HG02852 (cell line): Measurements from ENCODE around the gene IL13RA2.

Experiments used
- ATAC-seq: cut with Tn5 transposase; IDR thresholded peaks from one replicate; pipeline ENCODE4 v1.9.1; 2021; ENCODE audit warnings: mild to moderate bottlenecking, moderate library complexity; ENCODE audit not compliant: unreplicated experiment

Gene IL13RA2, protein sequence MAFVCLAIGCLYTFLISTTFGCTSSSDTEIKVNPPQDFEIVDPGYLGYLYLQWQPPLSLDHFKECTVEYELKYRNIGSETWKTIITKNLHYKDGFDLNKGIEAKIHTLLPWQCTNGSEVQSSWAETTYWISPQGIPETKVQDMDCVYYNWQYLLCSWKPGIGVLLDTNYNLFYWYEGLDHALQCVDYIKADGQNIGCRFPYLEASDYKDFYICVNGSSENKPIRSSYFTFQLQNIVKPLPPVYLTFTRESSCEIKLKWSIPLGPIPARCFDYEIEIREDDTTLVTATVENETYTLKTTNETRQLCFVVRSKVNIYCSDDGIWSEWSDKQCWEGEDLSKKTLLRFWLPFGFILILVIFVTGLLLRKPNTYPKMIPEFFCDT

GRCh38 chrX:115017455-115017854, at the start of gene IL13RA2:
IL13RA2 (minus strand) TSS chrX:115017616; CDS start chrX:115017269, 347 bp downstream.
- ATAC-seq, result no peak

DNA sequence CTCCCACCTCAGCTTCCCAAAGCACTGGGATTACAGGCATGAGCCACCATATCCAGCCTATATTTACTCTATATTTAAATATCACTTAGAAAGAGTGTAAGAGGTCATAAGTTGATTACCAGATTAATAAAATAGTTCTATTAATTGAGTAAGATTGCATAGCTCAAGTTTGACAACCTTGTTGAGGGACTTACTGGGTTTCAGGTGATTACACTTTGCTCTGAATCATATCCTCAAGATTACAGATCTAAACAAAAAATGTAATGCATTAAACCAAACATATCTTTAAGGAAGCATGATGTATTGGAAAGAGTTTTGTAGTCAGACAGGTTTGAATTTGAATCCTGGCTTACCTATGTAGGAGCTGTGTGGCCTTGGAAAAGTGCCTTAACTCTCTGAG, 47.9 kb upstream of the IL13RA2 start:
- no peak for ATAC-seq

GRCh38 chrX:115060013-115060412, 42.6 kb upstream of the IL13RA2 start:
- ATAC-seq, result no peak

DNA sequence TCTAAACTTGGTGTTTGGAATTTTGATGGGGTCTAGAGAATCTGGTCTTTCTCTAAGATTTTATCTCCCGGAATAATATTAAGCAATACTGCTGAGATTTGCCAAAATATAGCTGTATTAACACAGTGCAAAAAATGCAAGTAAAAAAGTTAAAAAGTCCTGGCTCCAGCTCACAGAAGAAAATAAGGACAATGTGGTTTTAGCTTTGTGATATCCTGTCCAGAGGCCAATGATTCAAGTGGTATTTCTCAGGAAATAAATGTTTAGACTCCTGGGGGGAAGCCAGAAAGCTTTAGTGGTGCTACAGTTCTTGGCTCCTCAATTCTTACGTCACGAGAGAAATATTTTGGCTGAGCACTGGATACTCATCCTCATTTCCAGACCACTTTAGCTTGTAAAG, 40.9 kb upstream of the IL13RA2 start:
- ATAC-seq, result no peak

- no peak for ATAC-seq
These were observed 37.5 kb upstream of the IL13RA2 start for GRCh38 chrX:115054876-115055275.

DNA sequence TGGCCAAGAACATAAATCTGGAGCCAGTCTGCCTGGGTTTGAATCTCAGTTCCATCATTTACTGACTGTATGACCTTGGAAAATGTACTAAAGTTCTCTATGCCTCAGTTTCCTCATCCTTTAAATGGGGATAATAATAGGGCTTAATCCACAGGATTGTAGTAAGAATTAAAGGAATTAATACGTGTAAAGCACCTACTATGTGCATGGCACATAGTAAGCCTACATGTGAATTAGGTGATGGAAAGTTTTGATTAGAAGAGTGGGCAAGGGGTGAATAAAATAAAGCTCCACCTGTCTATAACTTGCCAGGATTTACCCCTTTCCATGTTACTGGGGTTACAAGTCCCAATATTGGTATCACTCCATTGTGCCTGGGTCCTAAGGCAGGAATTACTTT, 35.8 kb upstream of the IL13RA2 start:
- ATAC-seq, result no peak

- no peak for ATAC-seq
These were observed 30.3 kb upstream of the IL13RA2 start for GRCh38 chrX:115047715-115048114.

DNA sequence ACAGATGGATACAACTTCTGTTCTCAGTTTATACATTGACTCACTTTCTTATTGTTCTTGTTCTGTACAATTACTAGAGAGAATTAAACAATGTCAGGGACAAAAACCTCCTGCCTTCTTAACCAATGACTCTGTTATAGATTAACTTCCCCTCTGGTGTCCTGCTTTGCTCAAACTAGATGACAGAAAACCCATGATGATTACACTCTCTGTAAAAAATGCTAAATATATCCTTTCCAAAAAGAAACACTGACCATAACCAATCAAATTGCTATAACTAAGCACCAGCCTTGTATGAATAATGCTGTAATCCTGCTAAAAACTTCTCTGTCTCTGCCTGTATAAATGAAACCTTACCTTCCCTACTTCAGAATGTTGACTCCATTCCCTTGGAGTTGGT, 29.8 kb upstream of the IL13RA2 start:
- ATAC-seq, result no peak

DNA sequence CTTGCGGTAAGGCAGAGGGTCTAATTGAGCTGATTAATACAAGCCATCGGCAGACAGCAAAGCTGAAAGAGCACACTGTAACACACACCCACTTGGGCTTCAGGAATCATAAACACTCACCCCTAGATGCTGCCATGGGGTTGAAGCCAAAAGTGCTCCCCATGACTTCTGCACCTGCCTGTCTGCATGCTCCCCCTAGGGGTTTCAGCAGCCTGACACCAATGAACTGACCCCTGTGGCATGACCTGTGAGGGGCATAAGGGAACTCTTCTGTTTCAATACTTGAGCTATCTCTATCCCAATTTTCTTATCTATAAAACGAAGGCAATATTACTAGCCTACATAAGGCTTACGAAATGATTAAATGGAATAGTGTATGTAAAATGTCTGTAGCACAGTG, 23.0 kb upstream of the IL13RA2 start:
- ATAC-seq, result no peak

- ATAC-seq, result no peak
These were observed 21.0 kb upstream of the IL13RA2 start for GRCh38 chrX:115038406-115038805.

DNA sequence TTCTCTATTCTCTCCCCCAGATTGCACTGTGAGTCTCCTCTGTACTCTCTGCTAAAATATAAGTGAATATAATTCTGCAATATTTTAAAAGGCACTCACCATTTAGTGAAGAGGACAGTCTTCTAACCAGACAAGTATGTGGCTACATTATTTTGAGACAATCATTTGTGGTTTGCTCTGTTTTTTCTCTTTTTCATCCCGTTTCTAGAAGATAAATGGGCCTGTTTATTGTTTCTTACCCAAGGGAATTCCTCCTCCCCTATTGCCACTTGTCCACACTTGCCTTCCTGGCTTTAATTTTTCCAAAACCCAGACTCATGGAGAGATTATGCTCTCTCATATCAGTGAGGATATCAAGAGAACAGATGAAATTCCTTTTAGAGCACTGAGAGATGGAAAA, 18.6 kb upstream of the IL13RA2 start:
- ATAC-seq, result no peak

DNA sequence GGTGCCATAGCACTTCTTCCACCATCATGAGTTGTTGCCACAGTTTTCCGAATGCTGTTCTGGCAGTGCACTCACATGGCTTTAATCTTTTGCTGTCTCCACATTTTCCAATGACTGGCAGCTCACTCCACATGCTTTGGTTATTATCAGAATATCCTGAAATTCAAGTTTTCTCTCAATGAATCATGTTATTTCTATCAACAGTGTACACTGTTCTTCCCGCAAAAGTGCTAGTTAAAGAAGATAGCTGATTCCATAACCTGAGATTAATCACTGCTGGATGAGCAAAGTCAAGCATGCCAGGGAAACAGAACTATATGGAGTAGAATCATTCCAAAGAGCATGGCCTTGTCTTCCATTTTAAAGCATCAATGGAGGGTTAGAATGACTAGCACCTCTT, 14.6 kb upstream of the IL13RA2 start:
- no peak for ATAC-seq

- ATAC-seq, result no peak
These were observed 13.2 kb upstream of the IL13RA2 start for GRCh38 chrX:115030625-115031024.

- ATAC-seq, result no peak
These were observed 12.6 kb upstream of the IL13RA2 start for GRCh38 chrX:115029869-115030570.

GRCh38 chrX:115029440-115029839, 12.0 kb upstream of the IL13RA2 start:
- no peak for ATAC-seq

DNA sequence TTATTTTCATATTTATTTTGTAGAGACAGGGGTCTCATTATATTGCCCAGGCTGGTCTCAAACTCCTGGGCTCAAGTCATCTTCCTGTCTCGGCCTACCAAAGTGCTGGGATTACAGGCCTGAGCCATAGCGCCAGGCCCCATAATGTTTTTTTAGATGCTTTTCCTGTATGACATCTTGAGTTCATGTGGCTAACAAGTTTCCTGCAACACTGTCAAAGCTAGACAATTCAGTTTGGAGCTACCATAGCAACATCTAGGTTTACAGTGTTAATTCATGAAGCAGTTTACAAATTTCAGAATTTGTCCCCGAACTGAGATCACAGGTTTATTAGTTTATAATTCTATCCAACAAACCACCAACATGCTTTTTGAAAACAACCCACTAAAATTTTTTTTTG, 6.4 kb upstream of the IL13RA2 start:
- ATAC-seq, result no peak

GRCh38 chrX:115023139-115023538, 5.7 kb upstream of the IL13RA2 start:
- no peak for ATAC-seq

DNA sequence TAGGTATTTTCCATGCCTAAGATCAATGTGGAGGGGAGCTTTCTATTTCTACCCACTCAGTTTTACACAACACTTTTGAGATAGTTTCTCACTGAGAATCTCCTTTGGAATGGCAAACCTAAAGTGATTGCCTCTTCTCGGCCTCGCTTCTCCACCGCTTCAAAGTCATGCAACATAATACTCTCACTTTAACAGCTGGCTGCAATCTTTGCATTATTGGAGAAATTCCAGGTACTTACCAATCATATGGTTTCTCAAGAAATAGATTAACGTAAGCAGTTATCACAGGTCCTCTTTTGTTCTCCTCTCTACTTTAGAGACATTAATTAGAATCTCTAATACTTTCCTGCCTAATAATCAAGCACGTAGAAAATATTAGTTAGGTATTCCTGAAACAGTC, 3.7 kb upstream of the IL13RA2 start:
- ATAC-seq, result no peak

- no peak for ATAC-seq
These were observed 1.5 kb upstream of the IL13RA2 start for GRCh38 chrX:115018944-115019343.

- no peak for ATAC-seq
These were observed 728 bp upstream of the IL13RA2 start for GRCh38 chrX:115018040-115018647.

DNA sequence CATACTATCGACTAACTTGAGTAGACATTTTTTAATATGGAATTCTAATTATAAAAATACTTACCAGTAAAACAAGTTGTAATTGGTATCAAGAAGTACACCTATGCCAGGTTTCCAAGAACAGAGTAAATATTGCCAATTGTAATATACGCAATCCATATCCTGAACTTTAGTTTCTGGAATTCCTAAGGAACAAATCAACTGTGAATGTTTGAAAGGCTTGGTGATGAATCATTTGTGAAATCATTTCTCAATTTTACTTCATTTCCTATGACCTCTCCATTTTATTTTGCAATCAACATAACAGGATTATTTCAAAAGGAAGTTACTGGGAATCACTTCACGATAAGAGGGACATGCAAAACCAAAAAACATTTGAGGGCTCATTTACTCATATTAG, 3.7 kb downstream of the IL13RA2 start:
- ATAC-seq, result no peak

GRCh38 chrX:115011428-115011827, 6.0 kb downstream of the IL13RA2 start:
- ATAC-seq, result no peak
